Endodermal cell (in vitro differentiated cells): ENCODE results near the gene DOK7. TPM values are rescaled to one million over a fixed set of nuclear protein-coding genes. Genes with fewer than 3 reads are reported as not detected.

Experiments used
- DNase-seq: peaks from one replicate; pipeline ENCODE4 v3.0.0-alpha.2; 2017
- H3K27ac ChIP-seq: 2 replicates; pipeline ENCODE4 v1.5.1; 2013; ENCODE audit warnings: mild to moderate bottlenecking, low read depth, low read length, moderate library complexity
- H3K27me3 ChIP-seq: 2 replicates; pipeline ENCODE4 v1.6.1; 2013; ENCODE audit warnings: mild to moderate bottlenecking, low read length, moderate library complexity; ENCODE audit not compliant: insufficient read depth, control insufficient read depth, poor library complexity, severe bottlenecking
- H3K36me3 ChIP-seq: 2 replicates; pipeline ENCODE4 v1.7.0; 2013; ENCODE audit warnings: mild to moderate bottlenecking, low read length, moderate library complexity; ENCODE audit not compliant: control insufficient read depth, insufficient read depth
- H3K4me1 ChIP-seq: one replicate; pipeline ENCODE4 v1.7.0; 2013; ENCODE audit warnings: low read length; ENCODE audit not compliant: control insufficient read depth, insufficient read depth
- H3K4me3 ChIP-seq: 2 replicates; pipeline ENCODE4 v1.5.1; 2013; ENCODE audit warnings: mild to moderate bottlenecking, low read length, moderate library complexity
- H3K9ac ChIP-seq: 2 replicates; pipeline ENCODE4 v1.6.1; 2013; ENCODE audit warnings: mild to moderate bottlenecking, low read length, moderate library complexity; ENCODE audit not compliant: poor library complexity, severe bottlenecking; ENCODE audit errors: extremely low read depth
- H3K9me3 ChIP-seq: 2 replicates; pipeline ENCODE4 v1.6.1; 2013; ENCODE audit warnings: mild to moderate bottlenecking, low read length, moderate library complexity; ENCODE audit not compliant: control insufficient read depth
- H3K27ac Mint-ChIP-seq: 2 replicates; pipeline ENCODE4 v1.8.0; 2020; ENCODE audit warnings: mixed read lengths
- H3K27me3 Mint-ChIP-seq: 2 replicates; pipeline ENCODE4 v1.8.0; 2021; ENCODE audit warnings: mild to moderate bottlenecking, mixed read lengths; ENCODE audit not compliant: insufficient read depth
- H3K36me3 Mint-ChIP-seq: 2 replicates; pipeline ENCODE4 v1.8.0; 2020; ENCODE audit warnings: low read depth, mixed read lengths
- H3K4me1 Mint-ChIP-seq: 2 replicates; pipeline ENCODE4 v1.8.0; 2020; ENCODE audit warnings: mixed read lengths
- H3K4me3 Mint-ChIP-seq: 2 replicates; pipeline ENCODE4 v1.8.0; 2020; ENCODE audit warnings: mild to moderate bottlenecking, moderate library complexity, mixed read lengths
- H3K9me3 Mint-ChIP-seq: 2 replicates; pipeline ENCODE4 v1.8.0; 2020; ENCODE audit warnings: mild to moderate bottlenecking, mixed read lengths
- CTCF ChIP-seq: fragments of 200-600 bp; sonication (generic); conservative IDR thresholded peaks from 2 replicates; pipeline ENCODE4 v1.5.0; 2021; ENCODE audit warnings: antibody characterized with exemption, mild to moderate bottlenecking
- WGBS, 2 experiments: methylation state at CpG; one replicate each; pipeline versions ENCODE4 v1.1.5 to v1.1.7; 2013; ENCODE audit warnings: missing lambda C conversion rate in 2 of 2, mixed read lengths in 1 of 2; ENCODE audit not compliant: insufficient coverage in 1 of 2, insufficient read length in 1 of 2; 5-methylcytosine and 5-hydroxymethylcytosine counted together
- total RNA-seq, 2 donors: library from RNA; stranded (reverse); fragmentation: NEBNext Ultra II Directional in 1 of 2; extraction: Animal tissue kit (Norgen Biotek cat#: 25700) in 1 of 2; gene quantifications; 2 replicates in 1 of 2; 3 replicates in 1 of 2; pipeline ENCODE4 v1.2.1, GENCODE V29; 2021

DOK7 gene
- total RNA-seq, 2 donors from 2014 or later = 0.38 to 1.3 TPM

GRCh38 chr4:3516061-3516835 is 53.1 kb downstream of the DOK7 start:
- H3K27ac ChIP-seq = no peak overlapping the region
- no peaks in the 10 kb centered on the region for H3K27me3 ChIP-seq
- no peaks in the 10 kb centered on the region for H3K4me1 ChIP-seq
- no peak overlapping the region for H3K4me3 Mint-ChIP-seq
- no peak overlapping the region for H3K4me3 ChIP-seq
- H3K27me3 Mint-ChIP-seq = no peaks in the 10 kb centered on the region
- no peaks in the 10 kb centered on the region for H3K9me3 Mint-ChIP-seq
- no peaks in the 10 kb centered on the region for H3K9me3 ChIP-seq
- peak overlapping the region; percentile 33 for H3K27ac Mint-ChIP-seq
- WGBS, 2 experiments = 93 to 95% methylated on average over 26 to 32 of the region's 32 CpGs
- no peaks in the 10 kb centered on the region for H3K4me1 Mint-ChIP-seq
- H3K36me3 Mint-ChIP-seq = peaks cover 65% of the 10 kb centered on the region
- peaks cover 50% of the 10 kb centered on the region for H3K36me3 ChIP-seq
- H3K9ac ChIP-seq = no peak overlapping the region
- peak; percentile 42 for DNase-seq
- TF ChIP-seq CTCF = no peak

GRCh38 chr4:3516836-3517730 is 54.0 kb downstream of the DOK7 start:
- Mint-ChIP-seq H3K9me3 (no peaks in the 10 kb centered on the region), H3K36me3 (peaks cover 65% of the 10 kb centered on the region), H3K4me1 (no peaks in the 10 kb centered on the region), H3K27me3 (no peaks in the 10 kb centered on the region), H3K27ac (no peak overlapping the region), H3K4me3 (no peak overlapping the region)
- no peak overlapping the region for H3K27ac ChIP-seq
- 93 to 96% methylated on average over 18 to 29 of the region's 29 CpGs for WGBS, 2 experiments
- no peak overlapping the region for H3K9ac ChIP-seq
- H3K36me3 ChIP-seq = peaks cover 45% of the 10 kb centered on the region
- DNase-seq = no peak
- no peak overlapping the region for H3K4me3 ChIP-seq
- no peak for TF ChIP-seq CTCF
- H3K27me3 ChIP-seq = no peaks in the 10 kb centered on the region
- no peaks in the 10 kb centered on the region for H3K4me1 ChIP-seq
- no peaks in the 10 kb centered on the region for H3K9me3 ChIP-seq

DNA sequence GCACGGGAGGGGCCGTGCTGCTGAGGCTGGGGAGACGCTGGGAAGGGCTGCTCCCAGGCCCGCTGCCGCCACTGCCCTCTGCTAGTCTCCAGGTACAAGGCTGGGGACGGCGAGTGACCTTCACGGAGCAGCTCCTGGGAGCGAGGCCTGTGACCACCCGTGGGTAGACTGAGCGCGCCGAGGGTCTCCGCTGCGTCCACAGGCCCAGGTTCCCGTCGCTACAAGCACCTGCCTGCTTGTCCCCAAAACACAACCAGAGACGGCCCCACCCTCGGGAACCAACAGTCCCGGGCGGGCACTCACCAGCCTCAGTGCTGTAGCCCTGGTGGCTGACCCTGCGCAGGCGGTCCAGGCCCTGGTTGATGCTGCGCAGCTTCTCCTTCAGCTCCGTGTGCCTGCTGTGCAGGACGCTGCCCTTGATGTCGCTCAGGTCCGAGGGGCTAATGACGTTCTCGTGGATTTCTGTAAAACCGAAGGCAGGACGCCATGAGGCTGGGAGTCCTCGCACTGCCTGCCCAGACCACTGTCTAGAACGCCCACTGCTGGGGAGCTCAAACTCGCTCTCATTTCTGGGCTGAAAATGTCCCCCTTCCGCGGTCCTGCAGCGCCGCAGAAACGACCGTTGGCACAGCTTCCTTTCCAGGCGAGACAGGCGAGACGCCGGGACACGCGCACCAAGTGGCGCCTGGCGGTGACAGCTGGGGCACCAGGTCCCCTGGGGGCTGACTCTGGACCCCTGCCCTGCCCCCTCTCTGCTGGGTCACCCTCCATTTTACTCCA is 54.8 kb downstream of the DOK7 start:
- H3K9ac ChIP-seq = no peak overlapping the region

More for the DNA sequence above, 54.8 kb downstream of the DOK7 start:
- Histone ChIP-seq H3K4me1 (no peaks in the 10 kb centered on the region), H3K27me3 (no peaks in the 10 kb centered on the region), H3K4me3 (no peak overlapping the region), H3K36me3 (peaks cover 39% of the 10 kb centered on the region), H3K9me3 (no peaks in the 10 kb centered on the region), H3K27ac (no peak overlapping the region)
- Mint-ChIP-seq H3K27me3 (no peaks in the 10 kb centered on the region), H3K9me3 (no peaks in the 10 kb centered on the region), H3K4me1 (no peaks in the 10 kb centered on the region), H3K27ac (no peak overlapping the region), H3K4me3 (no peak overlapping the region), H3K36me3 (peaks cover 56% of the 10 kb centered on the region)
- no peak for TF ChIP-seq CTCF
- DNase-seq = no peak
- WGBS, 2 experiments = 93 to 94% methylated on average over 32 to 49 of the region's 49 CpGs
